K562 (cell line): ENCODE data around the gene ACTR1B. TPM values are rescaled to one million over a fixed set of nuclear protein-coding genes. Genes with fewer than 3 reads are reported as not detected.

Experiments
- ADNP ChIP-seq: fragments of 200-800 bp; sonication (Bioruptor generic); IDR thresholded peaks from 2 replicates; pipeline ENCODE4 v1.6.1; 2016; ENCODE audit warnings: missing genetic modification characterization, missing compliant biosample characterization
- ATF1 ChIP-seq, 2 experiments: fragments of 450-650 bp in 1 of 2; IDR thresholded peaks; 2 replicates each; pipeline ENCODE4 v1.6.1; 2016; ENCODE audit warnings: missing compliant biosample characterization in 1 of 2, missing genetic modification characterization in 1 of 2
- CEBPB ChIP-seq: fragments of 450-650 bp; IDR thresholded peaks from 2 replicates; pipeline ENCODE4 v1.6.1; 2016; ENCODE audit warnings: missing genetic modification characterization, missing compliant biosample characterization
- CTBP1 ChIP-seq: fragments of 450-650 bp; IDR thresholded peaks from 2 replicates; pipeline ENCODE4 v1.6.1; 2016; ENCODE audit warnings: borderline replicate concordance
- DPF2 ChIP-seq: fragments of 450-650 bp; IDR thresholded peaks from 2 replicates; pipeline ENCODE4 v1.6.1; 2016
- MAFG ChIP-seq: fragments of 450-650 bp; conservative IDR thresholded peaks from 2 replicates; pipeline ENCODE4 v1.6.1; 2016; ENCODE audit warnings: missing genetic modification characterization, missing compliant biosample characterization
- NFRKB ChIP-seq: fragments of 450-650 bp; IDR thresholded peaks from 2 replicates; pipeline ENCODE4 v1.6.1; 2016; ENCODE audit warnings: low read depth
- PURB ChIP-seq: sonication (generic); formaldehyde crosslinking; IDR thresholded peaks from 2 replicates; pipeline ENCODE4 v1.9.0; 2021; ENCODE audit warnings: low read depth, mild to moderate bottlenecking, missing genetic modification reagents
- ZFX ChIP-seq: sonication (generic); formaldehyde crosslinking; IDR thresholded peaks from 2 replicates; pipeline ENCODE4 v1.8.0; 2022; ENCODE audit warnings: mild to moderate bottlenecking, missing genetic modification reagents, moderate library complexity
- ZKSCAN3 ChIP-seq: fragments of 250-450 bp; sonication (Bioruptor Pico); IDR thresholded peaks from 2 replicates; pipeline ENCODE4 v1.4.0; 2020
- ZNF121 ChIP-seq: sonication (generic); formaldehyde crosslinking; conservative IDR thresholded peaks from 2 replicates; pipeline ENCODE4 v1.8.0; 2022; ENCODE audit warnings: missing genetic modification reagents
- ZNF24 ChIP-seq: fragments of 450-650 bp; IDR thresholded peaks from 2 replicates; pipeline ENCODE4 v1.6.1; 2016
- ZNF282 ChIP-seq: sonication (generic); formaldehyde crosslinking; IDR thresholded peaks from 2 replicates; pipeline ENCODE4 v1.8.1; 2023; ENCODE audit warnings: missing genetic modification reagents
- ZNF695 ChIP-seq: fragments of 450-650 bp; formaldehyde crosslinking; IDR thresholded peaks from 2 replicates; pipeline ENCODE4 v1.4.0; 2020; ENCODE audit warnings: mild to moderate bottlenecking, moderate library complexity
- ZNF764 ChIP-seq: fragments of 250-450 bp; sonication (Bioruptor Pico); IDR thresholded peaks from 2 replicates; pipeline ENCODE4 v1.4.0; 2020; ENCODE audit warnings: low read depth, mild to moderate bottlenecking, moderate library complexity
- polyA plus RNA-seq, 8 experiments: library from polyadenylated mRNA; depleted of rRNA in 4 of 8; stranded (reverse) in 5 of 8; unstranded in 3 of 8; fragments of >200 nt; fragmentation: Nextera tagmentation in 2 of 8; fragmentation: Illumina TruSeq in 1 of 8; extraction: Ambion mirVana in 2 of 8; extraction: Trizol in 1 of 8; gene quantifications; 2 replicates each; pipeline versions ENCODE4 v1.2.1 to v1.2.3, GENCODE V29; 2011 to 2014; ENCODE audit warnings: inconsistent platforms in 1 of 8, missing spikeins in 1 of 8
- total RNA-seq, 7 experiments: library from RNA; depleted of rRNA in 6 of 7; stranded (reverse); fragments of >200 nt in 6 of 7; fragmentation: Illumina TruSeq in 2 of 7; extraction: Trizol in 2 of 7; gene quantifications; 2 replicates each; pipeline versions ENCODE4 v1.2.1 to v1.2.3, GENCODE V29; 2011 to 2021; ENCODE audit warnings: low replicate concordance in 1 of 7
- TF ChIP-seq, protein P1 (sequence below): fragments of 250-450 bp; sonication (Bioruptor Pico); IDR thresholded peaks from 2 replicates; pipeline ENCODE4 v1.6.1; 2021; ENCODE audit warnings: mild to moderate bottlenecking
- TF ChIP-seq, protein P2 (sequence below): fragments of 450-650 bp; conservative IDR thresholded peaks from 2 replicates; pipeline ENCODE4 v1.6.1; 2016; ENCODE audit warnings: missing genetic modification characterization, low read depth, mild to moderate bottlenecking, missing compliant biosample characterization, moderate library complexity
- TF ChIP-seq, protein P3 (sequence below): fragments of 200-400 bp; formaldehyde crosslinking; IDR thresholded peaks from 2 replicates; pipeline ENCODE4 v1.6.1; 2017; ENCODE audit warnings: mild to moderate bottlenecking, low read depth, low read length, moderate library complexity
- TF ChIP-seq, protein P4 (sequence below): IDR thresholded peaks from 3 replicates; pipeline ENCODE4 v1.6.1; 2011; ENCODE audit warnings: borderline replicate concordance, mild to moderate bottlenecking, moderate library complexity; ENCODE audit not compliant: insufficient read length; ENCODE audit errors: extremely low read depth
- TF ChIP-seq, protein P5 (sequence below): fragments of 450-650 bp; IDR thresholded peaks from 2 replicates; pipeline ENCODE4 v1.6.1; 2014; ENCODE audit warnings: low read depth, mild to moderate bottlenecking, moderate library complexity, borderline replicate concordance

Gene ACTR1B
- total and polyA plus RNA-seq, 9 of the 15 experiments (the other 6 are each of a cell fraction or from before 2014, with no cell fraction given) = 0.49 to 42.3 (median 22.5) TPM

DNA sequence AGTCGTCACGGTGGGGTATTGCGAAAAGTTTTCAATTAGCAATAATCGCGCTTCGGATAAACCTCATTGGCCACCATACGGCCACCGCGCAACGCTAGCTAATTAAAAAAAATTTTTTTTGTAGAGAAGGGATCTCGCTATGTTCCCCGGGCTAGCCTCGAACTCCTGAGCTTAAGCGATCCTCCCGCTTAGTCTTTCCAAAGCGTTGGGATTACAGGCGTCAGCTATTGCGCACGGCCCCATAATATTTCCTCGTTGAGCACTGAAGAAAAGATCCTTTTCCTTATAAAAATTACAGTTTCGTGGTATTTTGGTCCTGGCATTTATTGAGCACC lies 759 bp upstream of the ACTR1B start (continued):
- TF ChIP-seq CEBPB (peak; percentile 60), ZNF695 (CRISPR knock-in tag) (no peak), ZNF121 (CRISPR knock-in tag) (peak; percentile 40), PURB (CRISPR knock-in tag) (no peak), ADNP (peak; percentile 85), ZNF24 (0 out of 2 replicates have a peak, but pooled peaks have one; percentile 13), ZNF764 (CRISPR knock-in tag) (peak; percentile 78; the same call in 1 of the 2 replicates), NFRKB (0 out of 2 replicates have a peak, but pooled peaks have one; percentile 2), ZFX (peak; percentile 31; the same call in 1 of the 2 replicates), CTBP1 (no peak), MAFG (tag) (peak; percentile 63), DPF2 (peak; percentile 10; the same call in 1 of the 2 replicates), ZKSCAN3 (CRISPR knock-in tag) (peak; percentile 84), ZNF282 (CRISPR knock-in tag) (no peak), ATF1 (CRISPR knock-in tag; IDR thresholded peaks at IDR 0.05) (no peak), ATF1 (tag; IDR thresholded peaks at IDR 0.05) (0 out of 2 replicates have a peak, but pooled peaks have one; percentile 18)
- TF ChIP-seq, protein P1, sequence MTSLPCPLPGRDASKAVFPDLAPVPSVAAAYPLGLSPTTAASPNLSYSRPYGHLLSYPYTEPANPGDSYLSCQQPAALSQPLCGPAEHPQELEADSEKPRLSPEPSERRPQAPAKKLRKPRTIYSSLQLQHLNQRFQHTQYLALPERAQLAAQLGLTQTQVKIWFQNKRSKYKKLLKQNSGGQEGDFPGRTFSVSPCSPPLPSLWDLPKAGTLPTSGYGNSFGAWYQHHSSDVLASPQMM (CRISPR knock-in tag) = no peak
- TF ChIP-seq, protein P2, sequence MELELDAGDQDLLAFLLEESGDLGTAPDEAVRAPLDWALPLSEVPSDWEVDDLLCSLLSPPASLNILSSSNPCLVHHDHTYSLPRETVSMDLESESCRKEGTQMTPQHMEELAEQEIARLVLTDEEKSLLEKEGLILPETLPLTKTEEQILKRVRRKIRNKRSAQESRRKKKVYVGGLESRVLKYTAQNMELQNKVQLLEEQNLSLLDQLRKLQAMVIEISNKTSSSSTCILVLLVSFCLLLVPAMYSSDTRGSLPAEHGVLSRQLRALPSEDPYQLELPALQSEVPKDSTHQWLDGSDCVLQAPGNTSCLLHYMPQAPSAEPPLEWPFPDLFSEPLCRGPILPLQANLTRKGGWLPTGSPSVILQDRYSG (tag) = 0 out of 2 replicates have a peak, but pooled peaks have one; percentile 11
- TF ChIP-seq, protein P3, sequence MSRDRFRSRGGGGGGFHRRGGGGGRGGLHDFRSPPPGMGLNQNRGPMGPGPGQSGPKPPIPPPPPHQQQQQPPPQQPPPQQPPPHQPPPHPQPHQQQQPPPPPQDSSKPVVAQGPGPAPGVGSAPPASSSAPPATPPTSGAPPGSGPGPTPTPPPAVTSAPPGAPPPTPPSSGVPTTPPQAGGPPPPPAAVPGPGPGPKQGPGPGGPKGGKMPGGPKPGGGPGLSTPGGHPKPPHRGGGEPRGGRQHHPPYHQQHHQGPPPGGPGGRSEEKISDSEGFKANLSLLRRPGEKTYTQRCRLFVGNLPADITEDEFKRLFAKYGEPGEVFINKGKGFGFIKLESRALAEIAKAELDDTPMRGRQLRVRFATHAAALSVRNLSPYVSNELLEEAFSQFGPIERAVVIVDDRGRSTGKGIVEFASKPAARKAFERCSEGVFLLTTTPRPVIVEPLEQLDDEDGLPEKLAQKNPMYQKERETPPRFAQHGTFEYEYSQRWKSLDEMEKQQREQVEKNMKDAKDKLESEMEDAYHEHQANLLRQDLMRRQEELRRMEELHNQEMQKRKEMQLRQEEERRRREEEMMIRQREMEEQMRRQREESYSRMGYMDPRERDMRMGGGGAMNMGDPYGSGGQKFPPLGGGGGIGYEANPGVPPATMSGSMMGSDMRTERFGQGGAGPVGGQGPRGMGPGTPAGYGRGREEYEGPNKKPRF = no peak
- TF ChIP-seq, protein P4, sequence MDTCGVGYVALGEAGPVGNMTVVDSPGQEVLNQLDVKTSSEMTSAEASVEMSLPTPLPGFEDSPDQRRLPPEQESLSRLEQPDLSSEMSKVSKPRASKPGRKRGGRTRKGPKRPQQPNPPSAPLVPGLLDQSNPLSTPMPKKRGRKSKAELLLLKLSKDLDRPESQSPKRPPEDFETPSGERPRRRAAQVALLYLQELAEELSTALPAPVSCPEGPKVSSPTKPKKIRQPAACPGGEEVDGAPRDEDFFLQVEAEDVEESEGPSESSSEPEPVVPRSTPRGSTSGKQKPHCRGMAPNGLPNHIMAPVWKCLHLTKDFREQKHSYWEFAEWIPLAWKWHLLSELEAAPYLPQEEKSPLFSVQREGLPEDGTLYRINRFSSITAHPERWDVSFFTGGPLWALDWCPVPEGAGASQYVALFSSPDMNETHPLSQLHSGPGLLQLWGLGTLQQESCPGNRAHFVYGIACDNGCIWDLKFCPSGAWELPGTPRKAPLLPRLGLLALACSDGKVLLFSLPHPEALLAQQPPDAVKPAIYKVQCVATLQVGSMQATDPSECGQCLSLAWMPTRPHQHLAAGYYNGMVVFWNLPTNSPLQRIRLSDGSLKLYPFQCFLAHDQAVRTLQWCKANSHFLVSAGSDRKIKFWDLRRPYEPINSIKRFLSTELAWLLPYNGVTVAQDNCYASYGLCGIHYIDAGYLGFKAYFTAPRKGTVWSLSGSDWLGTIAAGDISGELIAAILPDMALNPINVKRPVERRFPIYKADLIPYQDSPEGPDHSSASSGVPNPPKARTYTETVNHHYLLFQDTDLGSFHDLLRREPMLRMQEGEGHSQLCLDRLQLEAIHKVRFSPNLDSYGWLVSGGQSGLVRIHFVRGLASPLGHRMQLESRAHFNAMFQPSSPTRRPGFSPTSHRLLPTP = peak; percentile 63
- TF ChIP-seq, protein P5, sequence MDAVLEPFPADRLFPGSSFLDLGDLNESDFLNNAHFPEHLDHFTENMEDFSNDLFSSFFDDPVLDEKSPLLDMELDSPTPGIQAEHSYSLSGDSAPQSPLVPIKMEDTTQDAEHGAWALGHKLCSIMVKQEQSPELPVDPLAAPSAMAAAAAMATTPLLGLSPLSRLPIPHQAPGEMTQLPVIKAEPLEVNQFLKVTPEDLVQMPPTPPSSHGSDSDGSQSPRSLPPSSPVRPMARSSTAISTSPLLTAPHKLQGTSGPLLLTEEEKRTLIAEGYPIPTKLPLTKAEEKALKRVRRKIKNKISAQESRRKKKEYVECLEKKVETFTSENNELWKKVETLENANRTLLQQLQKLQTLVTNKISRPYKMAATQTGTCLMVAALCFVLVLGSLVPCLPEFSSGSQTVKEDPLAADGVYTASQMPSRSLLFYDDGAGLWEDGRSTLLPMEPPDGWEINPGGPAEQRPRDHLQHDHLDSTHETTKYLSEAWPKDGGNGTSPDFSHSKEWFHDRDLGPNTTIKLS = 0 out of 2 replicates have a peak, but pooled peaks have one; percentile 19
